NCI-H1436 (cell line): Measurements from ENCODE around the gene FOXO3.

Source experiments
- DNase-seq: peaks from one replicate; lab custom pipeline; 2025; lab: John Stamatoyannopoulos, UW

The FOXO3 gene

DNA sequence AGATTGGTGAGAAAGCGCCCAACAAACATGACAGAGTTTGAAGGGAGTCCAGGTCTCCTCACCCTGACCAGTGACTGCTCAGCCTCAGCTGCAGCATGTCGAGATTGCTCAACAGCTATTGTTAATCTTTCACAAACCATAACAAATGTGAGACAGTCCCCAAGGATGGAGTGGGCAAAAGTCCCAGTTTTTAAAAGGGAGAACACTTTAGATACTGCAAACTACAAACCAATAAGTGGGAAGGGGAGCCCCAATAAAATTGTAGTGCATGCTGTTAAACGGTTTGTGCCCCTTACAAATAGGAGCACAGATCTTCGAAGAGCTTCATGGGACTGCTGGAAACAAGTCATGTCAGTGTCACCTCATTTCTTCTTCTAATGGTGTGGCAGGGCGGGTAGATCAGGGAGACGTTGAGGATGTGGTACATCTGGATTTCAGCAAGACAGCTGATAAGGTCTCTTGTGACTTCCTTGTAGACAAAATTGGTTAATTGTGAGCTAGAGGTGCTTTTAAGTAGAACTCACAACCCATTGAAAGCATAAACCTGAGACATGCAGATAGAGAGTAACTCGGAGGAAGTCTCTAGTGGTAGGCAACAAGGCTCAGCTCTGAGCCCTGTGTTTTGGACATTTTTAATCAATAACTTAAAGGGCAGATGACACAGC lies 153.5 kb downstream of the FOXO3 start:
- DNase-seq = no peak

- no peak for DNase-seq
Observed at GRCh38 chr6:108714766-108715414, 154.2 kb downstream of the FOXO3 start.

DNA sequence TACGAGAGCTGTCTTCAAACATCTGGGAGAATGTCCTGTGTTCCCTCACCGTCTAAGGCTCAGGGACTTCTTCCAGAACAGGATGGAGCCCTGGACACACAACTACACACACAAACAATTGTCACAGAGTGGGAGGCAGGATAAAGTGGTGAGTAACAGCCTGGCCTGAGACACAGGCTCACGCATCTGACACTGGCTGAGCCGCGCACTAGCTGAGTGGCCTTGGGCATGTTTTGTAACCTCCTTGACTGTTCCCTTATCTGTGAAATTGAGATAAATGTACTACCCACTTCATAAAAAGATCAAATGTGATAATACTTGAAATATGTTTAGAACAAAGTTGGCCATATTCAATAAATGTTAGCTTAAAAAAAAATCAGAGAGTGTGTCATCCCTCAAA lies 155.1 kb downstream of the FOXO3 start:
- no peak for DNase-seq

- no peak for DNase-seq
Observed at GRCh38 chr6:108716801-108717791, 156.4 kb downstream of the FOXO3 start.

- no peak for DNase-seq
Observed at GRCh38 chr6:108719477-108719876, 158.8 kb downstream of the FOXO3 start.

DNA sequence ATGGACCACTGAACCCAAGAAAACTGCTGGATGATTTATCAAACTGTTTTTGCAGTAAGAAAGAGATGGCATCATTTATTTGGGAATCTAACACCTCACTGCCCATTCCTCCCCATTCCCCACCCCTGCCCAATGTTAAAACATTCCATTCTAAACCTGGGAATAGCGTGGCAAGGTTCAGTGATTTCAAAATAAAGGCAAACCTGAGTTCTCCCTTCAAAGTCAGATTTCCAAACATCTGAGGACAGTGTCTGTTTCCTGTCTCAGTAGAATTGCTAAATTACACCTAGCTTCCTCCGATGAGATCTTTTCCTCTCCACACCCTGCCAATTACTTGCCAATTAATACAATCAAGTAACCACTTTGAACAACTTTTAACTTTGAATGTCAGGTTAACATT lies 160.1 kb downstream of the FOXO3 start:
- DNase-seq = no peak

DNA sequence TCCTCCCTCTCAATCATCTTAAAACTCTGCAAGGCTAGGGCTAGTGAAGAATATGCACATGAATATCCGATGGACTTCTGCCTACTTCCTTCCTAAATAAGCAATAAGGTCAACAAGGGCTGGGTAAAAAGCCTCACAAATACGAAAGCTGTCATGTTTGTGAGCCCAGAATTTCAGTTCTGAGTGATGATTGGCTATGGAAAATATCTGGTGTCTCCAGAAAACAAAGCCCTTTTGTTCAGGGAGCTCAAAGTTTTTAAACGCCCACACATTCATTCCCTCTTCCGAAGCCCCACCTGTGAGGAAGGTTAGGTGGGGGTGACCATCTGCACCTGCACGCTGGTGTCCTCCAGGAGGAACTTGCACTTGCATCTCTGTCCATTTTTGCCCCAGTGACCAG lies 160.6 kb downstream of the FOXO3 start:
- DNase-seq = no peak

DNA sequence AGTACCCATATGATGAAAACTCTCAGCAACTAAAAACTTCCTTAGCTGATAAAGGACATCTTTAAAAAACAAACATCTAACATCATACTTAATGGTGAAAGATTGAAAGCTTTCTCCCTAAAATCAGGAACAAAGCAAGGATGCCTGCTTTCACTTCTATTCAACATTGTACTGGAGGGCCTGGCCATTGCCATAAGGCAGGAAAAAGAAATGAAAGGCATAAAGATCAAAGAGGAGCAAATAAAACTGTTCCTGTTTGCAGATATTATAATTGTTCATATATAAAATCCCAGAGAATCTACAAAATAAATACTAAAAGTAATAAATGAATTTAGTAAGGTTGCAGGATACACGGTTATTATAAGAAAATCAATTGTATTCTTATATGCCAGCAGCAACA lies 162.9 kb downstream of the FOXO3 start:
- no peak for DNase-seq

DNA sequence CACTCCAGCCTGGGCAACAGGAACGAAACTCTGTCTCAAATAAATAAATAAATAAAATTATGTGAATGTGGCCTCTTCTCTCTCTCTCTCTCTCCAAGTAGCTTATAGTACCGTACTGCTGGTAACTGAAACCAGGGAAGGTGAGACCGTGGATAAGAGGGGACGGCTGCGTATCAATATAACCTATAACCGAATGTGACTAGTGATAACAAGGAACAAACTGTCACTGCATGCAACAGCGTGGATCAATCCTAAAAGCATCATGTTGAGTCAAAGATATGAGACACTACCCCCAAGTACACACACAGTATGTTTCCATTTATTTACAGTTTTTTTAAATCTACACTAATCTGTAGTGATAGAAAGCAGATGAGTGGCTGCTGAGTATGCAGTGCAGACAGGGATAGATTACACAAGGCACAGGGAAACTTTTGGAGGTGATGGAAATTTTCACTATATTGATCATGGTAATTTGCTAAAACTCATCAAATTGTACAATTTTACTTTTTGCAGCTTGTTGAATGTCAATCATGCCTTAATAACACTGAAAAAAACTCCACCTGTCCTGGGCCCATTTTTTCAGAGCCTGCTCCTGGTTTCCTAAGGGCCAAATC lies 166.1 kb downstream of the FOXO3 start:
- DNase-seq = no peak

GRCh38 chr6:108727966-108728730 lies 167.4 kb downstream of the FOXO3 start:
- DNase-seq = no peak

DNA sequence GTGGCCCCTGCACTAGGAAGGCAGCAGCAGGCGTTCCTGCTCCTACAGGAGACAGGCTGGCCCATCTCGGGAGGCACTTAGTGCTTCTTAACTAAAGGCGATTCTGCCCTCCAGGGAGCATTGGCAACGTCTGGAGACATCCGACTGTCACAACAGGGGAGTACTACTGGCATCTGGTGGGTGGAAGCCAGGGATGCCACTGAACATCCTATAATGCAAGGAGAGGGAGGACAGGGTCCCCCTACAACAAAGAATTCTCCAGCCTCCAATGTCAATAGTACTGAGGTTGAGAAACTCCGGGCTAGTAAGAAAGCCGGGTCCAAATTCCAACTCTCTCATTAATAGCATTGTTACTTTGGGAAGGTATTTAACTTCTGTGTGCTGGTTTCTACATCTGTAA lies 168.1 kb downstream of the FOXO3 start:
- no peak for DNase-seq

- peak; percentile 6 for DNase-seq
Observed at GRCh38 chr6:108730635-108731515, 170.2 kb downstream of the FOXO3 start.

DNA sequence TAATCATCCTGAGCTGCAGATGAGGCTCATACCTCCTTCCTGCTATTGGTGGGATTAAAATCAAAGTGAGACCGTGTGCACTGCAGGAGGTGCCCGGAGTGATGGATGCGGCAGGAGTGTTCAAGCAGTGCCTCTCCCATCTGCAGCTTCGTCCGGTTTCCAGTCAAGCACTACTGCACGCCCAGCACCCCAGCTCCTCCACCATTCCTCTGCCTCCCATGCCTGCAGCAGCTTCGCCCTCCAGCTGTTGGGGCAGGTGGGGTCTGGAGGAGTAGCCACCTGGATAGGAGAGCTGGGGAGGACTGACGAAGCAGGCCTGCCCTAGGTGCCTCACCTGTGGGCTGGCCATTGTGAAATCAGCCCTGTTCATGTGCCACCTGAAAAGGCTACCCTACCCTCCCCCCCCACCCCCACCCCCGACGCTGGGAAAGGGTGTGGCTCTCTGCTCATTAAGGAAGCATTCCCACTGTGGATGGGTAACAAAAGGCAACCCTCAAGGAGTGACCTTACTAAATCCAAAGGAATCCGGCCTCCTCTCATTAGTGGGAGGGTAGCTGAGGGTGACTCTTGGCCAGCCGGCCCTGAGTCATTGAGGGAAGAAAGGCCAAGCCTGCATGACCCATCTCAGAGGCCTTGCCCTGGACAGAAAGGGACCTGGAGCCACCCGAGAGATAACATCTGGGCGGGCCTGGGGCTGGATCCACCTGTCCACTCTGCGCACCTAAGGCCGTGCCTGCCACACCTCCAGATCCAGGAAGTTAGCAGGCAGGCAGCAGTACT lies 171.6 kb downstream of the FOXO3 start:
- no peak for DNase-seq

- DNase-seq = no peak
Observed at GRCh38 chr6:108733051-108733450, 172.3 kb downstream of the FOXO3 start.

DNA sequence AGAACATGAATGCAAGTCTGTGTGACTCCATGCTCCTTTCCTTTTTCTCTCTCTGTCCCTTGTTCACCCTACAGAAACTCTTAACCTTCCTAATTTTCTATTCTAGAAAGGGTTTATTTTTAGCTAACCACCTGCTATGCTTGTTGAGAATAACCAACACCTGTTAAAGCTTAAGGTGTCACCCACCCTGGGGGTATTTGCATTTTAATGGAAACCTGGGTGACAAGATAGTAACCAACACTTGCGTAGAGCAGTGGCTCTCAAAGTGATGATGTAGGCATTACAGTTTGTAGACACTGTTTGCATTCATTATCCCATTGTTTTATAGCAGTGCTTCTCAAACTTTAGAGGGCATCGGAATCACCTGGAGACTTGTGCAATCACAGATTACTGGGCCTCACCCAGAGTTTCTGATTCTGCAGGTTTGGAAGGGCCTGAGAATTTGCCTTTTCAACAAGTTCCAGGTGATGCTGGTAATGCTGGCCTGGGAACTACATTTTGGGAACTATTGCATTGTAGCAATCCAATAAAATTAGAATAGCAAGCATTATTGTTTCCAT lies 173.1 kb downstream of the FOXO3 start:
- no peak for DNase-seq
